ENCODE results near the gene FOXC1. TPM values are rescaled to one million over a fixed set of nuclear protein-coding genes. Genes with fewer than 3 reads are reported as not detected.

FOXC1 gene
- total and polyA plus RNA-seq, 7 experiments from 2014 or later = not detected

GRCh38 chr6:1584146-1584545, 25.6 kb upstream of the FOXC1 start:
- DNase-seq = no peak
- ATAC-seq = no peak
- Histone ChIP-seq H3K4me3 (ENCODE audit: low read length) (no peak overlapping the region), H3K27ac (ENCODE audit: low read depth, low read length) (no peak overlapping the region), H3K4me1 (ENCODE audit: control insufficient read depth in 2 of 2, insufficient read depth in 2 of 2, low read length in 2 of 2) (no peaks in the 10 kb centered on the region), H3K36me3 (ENCODE audit: control insufficient read depth in 2 of 3, insufficient read depth in 3 of 3, low read length in 3 of 3) (no peaks in the 10 kb centered on the region), H3K9me3 (ENCODE audit: control insufficient read depth in 2 of 3, low read length in 3 of 3) (no peaks in the 10 kb centered on the region), H3K27me3 (ENCODE audit: control insufficient read depth in 2 of 2, insufficient read depth in 2 of 2, low read length in 2 of 2) (no peaks in the 10 kb centered on the region)
- POLR2A ChIA-PET = no interaction called here
- intact Hi-C loops (cut with micrococcal nuclease) = no loop called here
- Mint-ChIP-seq H3K9me3 (no peaks in the 10 kb centered on the region), H3K27me3 (peaks cover 4 to 13% (median 9%) of the 10 kb centered on the region in 5 donors), H3K4me1 (peaks cover 0 to 2% (median 0%) of the 10 kb centered on the region in 7 donors), H3K4me3 (no peak overlapping the region), H3K27ac (no peak overlapping the region), H3K36me3 (no peaks in the 10 kb centered on the region)
- CTCF ChIA-PET = no interaction called here

- POLR2A ChIA-PET = no interaction called here
- no peak for ATAC-seq
Measured at GRCh38 chr6:1584996-1585668, 24.6 kb upstream of the FOXC1 start.

GRCh38 chr6:1585669-1586049, 24.1 kb upstream of the FOXC1 start:
- CTCF ChIA-PET = interaction anchor here (0.8 kb wide), 1 partner anchor 9 kb away, joined by 6 read pairs; no protein-coding TSS in a partner anchor
- POLR2A ChIA-PET = no interaction called here
- H3K36me3 Mint-ChIP-seq = no peaks in the 10 kb centered on the region

More at GRCh38 chr6:1584996-1585668, 24.6 kb upstream of the FOXC1 start:
- no peak for DNase-seq
- peaks cover 4 to 17% (median 14%) of the 10 kb centered on the region in 5 donors for H3K27me3 Mint-ChIP-seq
- no peaks in the 10 kb centered on the region for H3K4me1 ChIP-seq (ENCODE audit: control insufficient read depth in 2 of 2, insufficient read depth in 2 of 2, low read length in 2 of 2)
- no peaks in the 10 kb centered on the region for H3K27me3 ChIP-seq (ENCODE audit: control insufficient read depth in 2 of 2, insufficient read depth in 2 of 2, low read length in 2 of 2)
- H3K36me3 Mint-ChIP-seq = no peaks in the 10 kb centered on the region
- CTCF ChIA-PET = no interaction called here
- H3K27ac Mint-ChIP-seq = no peak overlapping the region
- H3K36me3 ChIP-seq (ENCODE audit: control insufficient read depth in 2 of 3, insufficient read depth in 3 of 3, low read length in 3 of 3) = no peaks in the 10 kb centered on the region
- intact Hi-C loops (cut with micrococcal nuclease) = no loop called here
- no peak overlapping the region for H3K4me3 ChIP-seq (ENCODE audit: low read length)
- H3K9me3 Mint-ChIP-seq = no peaks in the 10 kb centered on the region
- no peak overlapping the region for H3K4me3 Mint-ChIP-seq
- H3K9me3 ChIP-seq (ENCODE audit: control insufficient read depth in 2 of 3, low read length in 3 of 3) = no peaks in the 10 kb centered on the region
- no peak overlapping the region for H3K27ac ChIP-seq (ENCODE audit: low read depth, low read length)
- peaks cover 0 to 2% (median 0%) of the 10 kb centered on the region in 7 donors for H3K4me1 Mint-ChIP-seq

GRCh38 chr6:1586256-1586655, 23.5 kb upstream of the FOXC1 start:
- DNase-seq (no peak), ATAC-seq (no peak)
- Mint-ChIP-seq H3K36me3 (no peaks in the 10 kb centered on the region), H3K9me3 (no peaks in the 10 kb centered on the region), H3K27me3 (peaks cover 0 to 17% (median 14%) of the 10 kb centered on the region in 5 donors), H3K4me3 (no peak overlapping the region), H3K4me1 (peaks cover 0 to 2% (median 0%) of the 10 kb centered on the region in 7 donors), H3K27ac (no peak overlapping the region)
- H3K27ac ChIP-seq (ENCODE audit: low read depth, low read length) = no peak overlapping the region
- intact Hi-C loops (cut with micrococcal nuclease) = no loop called here
- H3K4me1 ChIP-seq (ENCODE audit: control insufficient read depth in 2 of 2, insufficient read depth in 2 of 2, low read length in 2 of 2) = no peaks in the 10 kb centered on the region
- H3K36me3 ChIP-seq (ENCODE audit: control insufficient read depth in 2 of 3, insufficient read depth in 3 of 3, low read length in 3 of 3) = no peaks in the 10 kb centered on the region
- no peak overlapping the region for H3K4me3 ChIP-seq (ENCODE audit: low read length)
- POLR2A ChIA-PET = no interaction called here
- no peaks in the 10 kb centered on the region for H3K27me3 ChIP-seq (ENCODE audit: control insufficient read depth in 2 of 2, insufficient read depth in 2 of 2, low read length in 2 of 2)
- CTCF ChIA-PET = interaction anchor here (0.8 kb wide), 1 partner anchor 9 kb away, joined by 6 read pairs; no protein-coding TSS in a partner anchor
- no peaks in the 10 kb centered on the region for H3K9me3 ChIP-seq (ENCODE audit: control insufficient read depth in 2 of 3, low read length in 3 of 3)

More at GRCh38 chr6:1585669-1586049, 24.1 kb upstream of the FOXC1 start:
- intact Hi-C loops (cut with micrococcal nuclease) = no loop called here
- H3K9me3 Mint-ChIP-seq = no peaks in the 10 kb centered on the region
- no peak for DNase-seq
- no peak for ATAC-seq
- Histone ChIP-seq H3K36me3 (ENCODE audit: control insufficient read depth in 2 of 3, insufficient read depth in 3 of 3, low read length in 3 of 3) (no peaks in the 10 kb centered on the region), H3K9me3 (ENCODE audit: control insufficient read depth in 2 of 3, low read length in 3 of 3) (no peaks in the 10 kb centered on the region), H3K27me3 (ENCODE audit: control insufficient read depth in 2 of 2, insufficient read depth in 2 of 2, low read length in 2 of 2) (no peaks in the 10 kb centered on the region), H3K27ac (ENCODE audit: low read depth, low read length) (no peak overlapping the region), H3K4me1 (ENCODE audit: control insufficient read depth in 2 of 2, insufficient read depth in 2 of 2, low read length in 2 of 2) (no peaks in the 10 kb centered on the region), H3K4me3 (ENCODE audit: low read length) (no peak overlapping the region)
- no peak overlapping the region for H3K27ac Mint-ChIP-seq
- no peak overlapping the region for H3K4me3 Mint-ChIP-seq
- peaks cover 0 to 2% (median 0%) of the 10 kb centered on the region in 7 donors for H3K4me1 Mint-ChIP-seq
- peaks cover 0 to 17% (median 14%) of the 10 kb centered on the region in 5 donors for H3K27me3 Mint-ChIP-seq

- ChIA-PET CTCF (no interaction called here), POLR2A (no interaction called here)
- Mint-ChIP-seq H3K36me3 (no peaks in the 10 kb centered on the region), H3K4me1 (peaks cover 0 to 2% (median 0%) of the 10 kb centered on the region in 7 donors), H3K4me3 (no peak overlapping the region), H3K27me3 (peaks cover 0 to 21% (median 13%) of the 10 kb centered on the region in 5 donors), H3K9me3 (no peaks in the 10 kb centered on the region), H3K27ac (no peak overlapping the region)
- no peaks in the 10 kb centered on the region for H3K27me3 ChIP-seq (ENCODE audit: control insufficient read depth in 2 of 2, insufficient read depth in 2 of 2, low read length in 2 of 2)
- no peaks in the 10 kb centered on the region for H3K9me3 ChIP-seq (ENCODE audit: control insufficient read depth in 2 of 3, low read length in 3 of 3)
- no peak overlapping the region for H3K4me3 ChIP-seq (ENCODE audit: low read length)
- no peaks in the 10 kb centered on the region for H3K36me3 ChIP-seq (ENCODE audit: control insufficient read depth in 2 of 3, insufficient read depth in 3 of 3, low read length in 3 of 3)
- no peak overlapping the region for H3K27ac ChIP-seq (ENCODE audit: low read depth, low read length)
- ATAC-seq (no peak), DNase-seq (no peak)
- intact Hi-C loops (cut with micrococcal nuclease) = no loop called here
- no peaks in the 10 kb centered on the region for H3K4me1 ChIP-seq (ENCODE audit: control insufficient read depth in 2 of 2, insufficient read depth in 2 of 2, low read length in 2 of 2)
Measured at GRCh38 chr6:1586861-1587450, 22.8 kb upstream of the FOXC1 start.

GRCh38 chr6:1587546-1587945, 22.2 kb upstream of the FOXC1 start:
- no peak overlapping the region for H3K4me3 ChIP-seq (ENCODE audit: low read length)
- no peaks in the 10 kb centered on the region for H3K36me3 ChIP-seq (ENCODE audit: control insufficient read depth in 2 of 3, insufficient read depth in 3 of 3, low read length in 3 of 3)
- ChIA-PET CTCF (no interaction called here), POLR2A (no interaction called here)
- ATAC-seq = no peak
- no peak overlapping the region for H3K27ac Mint-ChIP-seq
- no peak overlapping the region for H3K27ac ChIP-seq (ENCODE audit: low read depth, low read length)
- peaks cover 0 to 2% (median 0%) of the 10 kb centered on the region in 7 donors for H3K4me1 Mint-ChIP-seq
- H3K27me3 ChIP-seq (ENCODE audit: control insufficient read depth in 2 of 2, insufficient read depth in 2 of 2, low read length in 2 of 2) = no peaks in the 10 kb centered on the region
- no peaks in the 10 kb centered on the region for H3K36me3 Mint-ChIP-seq
- DNase-seq = no peak
- H3K4me1 ChIP-seq (ENCODE audit: control insufficient read depth in 2 of 2, insufficient read depth in 2 of 2, low read length in 2 of 2) = no peaks in the 10 kb centered on the region
- no peaks in the 10 kb centered on the region for H3K9me3 ChIP-seq (ENCODE audit: control insufficient read depth in 2 of 3, low read length in 3 of 3)
- no peak overlapping the region for H3K4me3 Mint-ChIP-seq
- intact Hi-C loops (cut with micrococcal nuclease) = no loop called here
- peaks cover 0 to 23% (median 17%) of the 10 kb centered on the region in 5 donors for H3K27me3 Mint-ChIP-seq
- no peaks in the 10 kb centered on the region for H3K9me3 Mint-ChIP-seq

- ChIA-PET POLR2A (no interaction called here), CTCF (no interaction called here)
- Histone ChIP-seq H3K4me3 (ENCODE audit: low read length) (no peak overlapping the region), H3K27ac (ENCODE audit: low read depth, low read length) (no peak overlapping the region), H3K36me3 (ENCODE audit: control insufficient read depth in 2 of 3, insufficient read depth in 3 of 3, low read length in 3 of 3) (no peaks in the 10 kb centered on the region), H3K4me1 (ENCODE audit: control insufficient read depth in 2 of 2, insufficient read depth in 2 of 2, low read length in 2 of 2) (no peaks in the 10 kb centered on the region), H3K27me3 (ENCODE audit: control insufficient read depth in 2 of 2, insufficient read depth in 2 of 2, low read length in 2 of 2) (no peaks in the 10 kb centered on the region), H3K9me3 (ENCODE audit: control insufficient read depth in 2 of 3, low read length in 3 of 3) (no peaks in the 10 kb centered on the region)
- intact Hi-C loops (cut with micrococcal nuclease) = no loop called here
- ATAC-seq (no peak), DNase-seq (no peak)
- Mint-ChIP-seq H3K27ac (no peak overlapping the region), H3K9me3 (no peaks in the 10 kb centered on the region), H3K27me3 (peaks cover 3 to 25% (median 19%) of the 10 kb centered on the region in 5 donors), H3K4me3 (no peak overlapping the region), H3K4me1 (peaks cover 0 to 2% (median 0%) of the 10 kb centered on the region in 7 donors), H3K36me3 (no peaks in the 10 kb centered on the region)
Measured at GRCh38 chr6:1587977-1588376, 21.7 kb upstream of the FOXC1 start.
